Measurements from ENCODE around the gene SOX8. TPM values are rescaled to one million over a fixed set of nuclear protein-coding genes. Genes with fewer than 3 reads are reported as not detected.

SOX8 gene
- total and polyA plus RNA-seq, 10 of the 15 experiments (the other 5 are each of a cell fraction or from before 2014, with no cell fraction given): not detected

DNA sequence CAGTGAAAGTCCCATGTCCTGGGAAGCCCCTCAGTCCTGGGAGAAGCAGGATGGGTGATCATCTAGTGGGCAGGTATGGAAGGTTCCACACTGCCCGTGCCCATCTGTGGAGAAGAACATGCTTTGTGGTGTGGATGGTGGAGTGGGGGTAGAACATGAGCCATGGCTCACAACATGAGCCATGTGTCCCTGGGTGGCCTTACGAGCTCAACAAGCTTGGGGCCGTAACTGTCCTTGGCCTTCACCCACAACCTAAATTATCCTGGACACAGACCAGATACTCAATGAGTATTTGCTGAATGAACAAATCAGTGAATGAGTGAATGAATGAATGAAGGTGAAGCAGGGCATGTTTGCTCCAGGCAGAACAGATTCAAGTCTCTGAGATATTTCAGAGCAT is 13.5 kb downstream of the SOX8 start:
- SMC1A ChIA-PET (ENCODE audit: uncharacterized antibody, unreplicated experiment): no interaction called here
- H2AFZ ChIP-seq (ENCODE audit: control insufficient read depth, low read depth, low read length): no peak overlapping the region
- FAIRE-seq (no peak), ATAC-seq (no peak), DNase-seq (ENCODE audit: low read depth, low spot score) (no peak)
- no peaks in the 10 kb centered on the region for H3K9me3 ChIP-seq (replicated peaks; ENCODE audit: control insufficient read depth, insufficient read depth, low read length)
- H3K4me1 ChIP-seq (ENCODE audit: control insufficient read depth, insufficient read depth, low read length): no peaks in the 10 kb centered on the region
- no peaks in the 10 kb centered on the region for H4K20me1 ChIP-seq (ENCODE audit: control insufficient read depth, insufficient read depth)
- H3K27me3 ChIP-seq (replicated peaks in 1 of 2; ENCODE audit: control insufficient read depth in 2 of 2, insufficient read depth in 2 of 2, low read length in 1 of 2): peaks cover 0 to 3% of the 10 kb centered on the region in 2 experiments; a peak in 1 of 4 replicates
- WGBS (ENCODE audit: insufficient coverage, insufficient replicate concordance, low lambda C conversion rate, missing lambda C conversion rate): 22% methylated on average over 3 of the region's 3 CpGs
- no peak overlapping the region for H3K27ac ChIP-seq (ENCODE audit: control insufficient read depth, insufficient read depth)
- H3K4me2 ChIP-seq (ENCODE audit: control insufficient read depth, insufficient read depth): no peak overlapping the region
- RAD21 ChIA-PET (ENCODE audit: unreplicated experiment): interaction anchor here (0.5 kb wide), 1 partner anchor 31 kb away, joined by 3 read pairs; no protein-coding TSS in a partner anchor
- no peak for TF ChIP-seq E2F4 (IDR thresholded peaks at IDR 0.05; ENCODE audit: low read depth, low read length)
- H3K79me2 ChIP-seq (ENCODE audit: control insufficient read depth, insufficient read depth, low read length): no peaks in the 10 kb centered on the region
- no peak overlapping the region for H3K9ac ChIP-seq (ENCODE audit: control insufficient read depth, insufficient read depth, low read length)
- POLR2A ChIA-PET: no interaction called here
- H3K4me3 ChIP-seq: no peak overlapping the region
- intact Hi-C loops (cut with micrococcal nuclease; ENCODE audit: unreplicated experiment) (no loop called here), in situ Hi-C loops (cut with MboI) (no loop called here)
- CTCF ChIA-PET: no interaction called here
- BruUV-seq (replicated peaks): no TSS peak
- no peaks in the 10 kb centered on the region for H3K36me3 ChIP-seq (ENCODE audit: control insufficient read depth in 2 of 2, insufficient read depth in 2 of 2, low read length in 1 of 2)

GRCh38 chr16:995783-996182 is 14.2 kb downstream of the SOX8 start:
- in situ Hi-C loops (cut with MboI) (no loop called here), intact Hi-C loops (cut with micrococcal nuclease; ENCODE audit: unreplicated experiment) (no loop called here)
- BruUV-seq (replicated peaks): no TSS peak
- no peaks in the 10 kb centered on the region for H3K9me3 ChIP-seq (replicated peaks; ENCODE audit: control insufficient read depth, insufficient read depth, low read length)
- no peaks in the 10 kb centered on the region for H3K36me3 ChIP-seq (ENCODE audit: control insufficient read depth in 2 of 2, insufficient read depth in 2 of 2, low read length in 1 of 2)
- no peaks in the 10 kb centered on the region for H3K79me2 ChIP-seq (ENCODE audit: control insufficient read depth, insufficient read depth, low read length)
- no peaks in the 10 kb centered on the region for H4K20me1 ChIP-seq (ENCODE audit: control insufficient read depth, insufficient read depth)
- CTCF ChIA-PET: no interaction called here
- POLR2A ChIA-PET: no interaction called here
- SMC1A ChIA-PET (ENCODE audit: uncharacterized antibody, unreplicated experiment): no interaction called here
- DNase-seq (ENCODE audit: low read depth, low spot score) (no peak), FAIRE-seq (no peak), ATAC-seq (no peak)
- no peak overlapping the region for H3K9ac ChIP-seq (ENCODE audit: control insufficient read depth, insufficient read depth, low read length)
- RAD21 ChIA-PET (ENCODE audit: unreplicated experiment): no interaction called here
- no peak overlapping the region for H2AFZ ChIP-seq (ENCODE audit: control insufficient read depth, low read depth, low read length)
- no peak overlapping the region for H3K27ac ChIP-seq (ENCODE audit: control insufficient read depth, insufficient read depth)
- no peak overlapping the region for H3K4me2 ChIP-seq (ENCODE audit: control insufficient read depth, insufficient read depth)
- peaks cover 0 to 3% of the 10 kb centered on the region in 2 experiments; a peak in 2 of 4 replicates for H3K27me3 ChIP-seq (replicated peaks in 1 of 2; ENCODE audit: control insufficient read depth in 2 of 2, insufficient read depth in 2 of 2, low read length in 1 of 2)
- no peaks in the 10 kb centered on the region for H3K4me1 ChIP-seq (ENCODE audit: control insufficient read depth, insufficient read depth, low read length)
- no peak overlapping the region for H3K4me3 ChIP-seq
- WGBS (ENCODE audit: insufficient coverage, insufficient replicate concordance, low lambda C conversion rate, missing lambda C conversion rate): 14% methylated on average over 3 of the region's 3 CpGs
- TF ChIP-seq ATF2 (IDR thresholded peaks at IDR 0.05; ENCODE audit: low read length): no peak
- TF ChIP-seq BCLAF1 (IDR thresholded peaks at IDR 0.05): no peak
- TF ChIP-seq, protein P1, sequence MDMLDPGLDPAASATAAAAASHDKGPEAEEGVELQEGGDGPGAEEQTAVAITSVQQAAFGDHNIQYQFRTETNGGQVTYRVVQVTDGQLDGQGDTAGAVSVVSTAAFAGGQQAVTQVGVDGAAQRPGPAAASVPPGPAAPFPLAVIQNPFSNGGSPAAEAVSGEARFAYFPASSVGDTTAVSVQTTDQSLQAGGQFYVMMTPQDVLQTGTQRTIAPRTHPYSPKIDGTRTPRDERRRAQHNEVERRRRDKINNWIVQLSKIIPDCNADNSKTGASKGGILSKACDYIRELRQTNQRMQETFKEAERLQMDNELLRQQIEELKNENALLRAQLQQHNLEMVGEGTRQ (IDR thresholded peaks at IDR 0.05; ENCODE audit: borderline replicate concordance, low read depth, low read length): no peak
- TF ChIP-seq TCF3 (IDR thresholded peaks at IDR 0.05; ENCODE audit: borderline replicate concordance, insufficient read depth, low read depth, low read length): no peak
- TF ChIP-seq, protein P2, sequence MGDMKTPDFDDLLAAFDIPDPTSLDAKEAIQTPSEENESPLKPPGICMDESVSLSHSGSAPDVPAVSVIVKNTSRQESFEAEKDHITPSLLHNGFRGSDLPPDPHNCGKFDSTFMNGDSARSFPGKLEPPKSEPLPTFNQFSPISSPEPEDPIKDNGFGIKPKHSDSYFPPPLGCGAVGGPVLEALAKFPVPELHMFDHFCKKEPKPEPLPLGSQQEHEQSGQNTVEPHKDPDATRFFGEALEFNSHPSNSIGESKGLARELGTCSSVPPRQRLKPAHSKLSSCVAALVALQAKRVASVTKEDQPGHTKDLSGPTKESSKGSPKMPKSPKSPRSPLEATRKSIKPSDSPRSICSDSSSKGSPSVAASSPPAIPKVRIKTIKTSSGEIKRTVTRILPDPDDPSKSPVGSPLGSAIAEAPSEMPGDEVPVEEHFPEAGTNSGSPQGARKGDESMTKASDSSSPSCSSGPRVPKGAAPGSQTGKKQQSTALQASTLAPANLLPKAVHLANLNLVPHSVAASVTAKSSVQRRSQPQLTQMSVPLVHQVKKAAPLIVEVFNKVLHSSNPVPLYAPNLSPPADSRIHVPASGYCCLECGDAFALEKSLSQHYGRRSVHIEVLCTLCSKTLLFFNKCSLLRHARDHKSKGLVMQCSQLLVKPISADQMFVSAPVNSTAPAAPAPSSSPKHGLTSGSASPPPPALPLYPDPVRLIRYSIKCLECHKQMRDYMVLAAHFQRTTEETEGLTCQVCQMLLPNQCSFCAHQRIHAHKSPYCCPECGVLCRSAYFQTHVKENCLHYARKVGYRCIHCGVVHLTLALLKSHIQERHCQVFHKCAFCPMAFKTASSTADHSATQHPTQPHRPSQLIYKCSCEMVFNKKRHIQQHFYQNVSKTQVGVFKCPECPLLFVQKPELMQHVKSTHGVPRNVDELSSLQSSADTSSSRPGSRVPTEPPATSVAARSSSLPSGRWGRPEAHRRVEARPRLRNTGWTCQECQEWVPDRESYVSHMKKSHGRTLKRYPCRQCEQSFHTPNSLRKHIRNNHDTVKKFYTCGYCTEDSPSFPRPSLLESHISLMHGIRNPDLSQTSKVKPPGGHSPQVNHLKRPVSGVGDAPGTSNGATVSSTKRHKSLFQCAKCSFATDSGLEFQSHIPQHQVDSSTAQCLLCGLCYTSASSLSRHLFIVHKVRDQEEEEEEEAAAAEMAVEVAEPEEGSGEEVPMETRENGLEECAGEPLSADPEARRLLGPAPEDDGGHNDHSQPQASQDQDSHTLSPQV (IDR thresholded peaks at IDR 0.05): no peak

Data from GM12878 (cell line).